Activated CD8-positive, alpha-beta memory T cell treated with anti-CD3 and anti-CD28 coated beads, Interleukin-2, amount 50 U/mL, for 24 hours (primary cell): ENCODE measurements around the gene DES.

Source experiments
- DNase-seq: peaks from one replicate; pipeline ENCODE4 v3.0.0-alpha.2; 2020; ENCODE audit errors: extremely low read depth

Gene DES

DNA sequence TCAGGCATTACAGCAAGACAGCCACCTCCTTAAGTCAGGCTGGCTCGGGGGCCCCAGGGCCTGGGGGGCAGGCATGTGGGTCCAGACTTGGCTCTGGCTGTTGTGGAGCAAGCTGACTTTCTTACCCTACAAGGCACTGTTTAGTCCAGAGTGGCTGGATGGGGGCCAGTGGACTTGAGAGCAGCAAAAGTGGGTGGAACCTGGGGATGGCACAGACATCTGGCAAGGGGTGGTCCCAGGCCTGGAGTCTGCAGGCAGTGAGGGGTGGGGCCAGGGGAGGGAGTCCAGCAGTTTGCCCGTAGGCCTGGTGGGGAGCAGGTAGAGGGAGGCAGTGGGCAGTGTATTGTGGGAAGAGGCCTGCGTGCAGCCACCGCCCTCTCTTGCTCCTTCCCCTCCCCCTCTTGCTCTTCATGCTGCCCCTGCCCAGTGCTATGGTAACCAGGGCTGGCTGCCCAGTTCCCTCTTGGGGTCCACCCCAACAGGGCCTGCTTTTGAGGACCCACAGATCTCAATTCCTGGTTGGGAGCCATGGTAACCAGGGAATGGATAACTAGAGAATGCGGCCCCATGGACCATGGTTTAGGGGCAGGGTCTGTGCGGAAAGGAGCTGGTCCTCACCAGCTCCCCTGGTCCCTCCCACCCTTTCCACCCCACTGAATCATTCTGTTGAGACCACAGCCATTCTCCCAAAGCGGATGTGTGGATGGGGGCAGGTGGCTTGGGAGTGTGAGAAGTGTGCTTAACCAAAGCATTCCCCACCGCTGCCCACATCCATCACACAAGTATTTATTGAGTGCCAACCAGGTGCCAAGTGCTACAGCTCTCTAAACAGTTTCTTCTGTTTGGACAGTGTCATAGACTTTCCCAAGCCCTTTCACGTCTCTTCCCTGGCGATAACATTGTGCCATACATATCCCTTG is 35.8 kb downstream of the DES start:
- DNase-seq, result no peak

DNA sequence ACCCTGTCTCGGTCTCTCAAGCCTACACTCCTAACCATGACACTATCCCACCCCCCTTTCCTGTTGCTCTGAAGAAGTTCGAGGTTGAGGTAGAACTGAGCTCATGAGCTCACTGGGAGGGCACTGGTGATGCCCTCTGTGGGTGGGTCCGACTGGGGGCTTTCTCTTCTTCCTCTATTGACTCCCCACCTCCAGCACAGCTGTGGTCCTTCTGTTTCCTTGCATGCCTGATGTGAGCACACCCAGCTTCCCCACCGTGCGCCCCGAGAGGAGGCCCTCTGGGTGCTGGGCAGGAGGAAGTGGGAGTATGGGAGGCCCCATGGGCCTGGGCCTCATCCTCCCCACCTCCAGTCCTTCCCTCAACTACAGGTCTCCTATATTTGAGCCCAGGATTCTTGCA is 37.4 kb downstream of the DES start:
- no peak for DNase-seq

DNA sequence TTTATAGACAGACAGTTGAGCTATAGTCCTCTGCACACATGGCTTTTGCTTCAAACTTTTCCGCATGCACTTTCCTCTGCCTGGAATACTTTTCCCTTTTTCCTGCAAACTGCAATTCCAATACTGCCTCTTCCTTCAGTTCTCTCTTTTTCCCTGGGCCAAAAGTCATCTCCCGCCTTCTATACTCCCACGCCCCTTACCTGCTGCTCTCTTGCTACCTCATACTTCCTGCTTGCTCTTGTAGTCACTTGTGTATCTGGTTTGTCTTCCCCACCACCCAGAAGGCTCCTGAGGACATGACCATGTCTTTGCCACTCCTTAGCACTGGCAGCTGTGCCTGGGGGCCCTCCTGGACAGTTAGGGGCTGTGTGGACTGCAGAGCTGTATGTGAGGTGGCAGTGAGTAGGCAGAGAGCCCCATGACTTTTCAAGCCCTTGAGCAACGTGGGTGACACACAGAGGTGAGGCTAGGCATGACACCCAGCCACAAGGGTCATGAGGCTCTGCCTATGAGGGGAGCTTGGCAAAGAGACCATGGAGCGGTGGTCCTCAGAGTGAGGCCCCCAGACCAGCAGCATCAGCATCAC is 39.7 kb downstream of the DES start:
- DNase-seq, result no peak

DNA sequence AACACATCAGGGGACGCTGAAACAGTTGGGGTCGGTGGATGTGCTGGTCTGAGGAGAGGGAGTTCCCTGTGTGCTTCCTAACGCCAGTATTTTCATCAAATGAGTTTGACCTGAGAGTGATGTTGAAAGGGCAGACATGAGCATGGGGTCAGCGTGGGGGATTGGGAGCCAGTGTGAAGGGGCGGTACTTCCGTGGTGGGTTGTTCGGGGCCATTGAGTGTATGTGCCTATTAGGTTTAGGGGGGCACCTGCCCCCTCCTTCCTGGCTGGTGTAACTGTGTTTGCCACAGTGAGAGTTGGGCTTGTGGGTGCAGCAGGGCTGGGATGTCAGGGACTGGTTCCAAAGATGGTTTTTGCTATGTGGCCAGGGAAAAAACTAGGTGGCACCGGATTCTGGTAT is 40.8 kb downstream of the DES start:
- DNase-seq, result no peak

DNA sequence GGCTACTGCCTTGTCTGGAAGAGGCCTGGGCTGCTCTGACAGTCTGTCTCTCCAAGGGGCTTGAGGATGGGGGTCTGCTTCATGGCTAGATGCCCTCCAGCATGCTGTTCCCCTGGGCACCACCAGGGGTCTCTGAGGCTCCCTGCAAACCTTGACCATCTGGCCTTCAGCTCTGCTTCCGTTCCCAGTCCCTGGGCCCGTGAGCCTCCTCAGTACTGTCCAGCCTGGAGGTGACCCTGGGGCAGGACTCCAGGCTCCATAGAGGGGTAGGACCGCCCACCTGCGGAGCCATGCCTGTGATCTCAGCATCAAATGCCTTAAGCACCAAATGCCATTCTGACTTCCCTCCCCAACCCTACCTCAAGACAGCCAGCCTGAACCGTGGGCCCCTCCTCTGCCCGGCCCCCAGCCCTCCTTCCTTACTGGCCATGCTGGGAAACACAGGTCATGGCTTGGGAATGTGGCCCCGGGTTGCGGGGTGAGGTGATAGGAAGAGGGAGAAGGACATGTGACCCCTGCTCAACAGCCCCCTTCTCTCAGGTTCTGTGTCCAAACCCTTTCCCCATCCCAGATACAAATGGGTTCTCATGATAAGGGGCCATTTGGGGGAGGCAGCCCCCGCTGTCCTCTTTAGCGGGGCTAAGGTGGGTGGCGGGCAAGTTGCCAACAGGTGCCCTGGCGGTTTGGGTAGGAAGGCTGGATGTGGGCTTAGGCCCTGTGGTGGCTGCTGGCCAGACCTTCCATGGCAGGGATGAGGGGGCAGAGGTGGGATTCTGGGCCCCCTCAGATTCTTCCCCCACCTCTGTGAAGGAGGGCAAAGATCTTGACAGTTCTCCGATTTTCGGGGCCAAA is 41.5 kb downstream of the DES start:
- DNase-seq, result no peak

DNA sequence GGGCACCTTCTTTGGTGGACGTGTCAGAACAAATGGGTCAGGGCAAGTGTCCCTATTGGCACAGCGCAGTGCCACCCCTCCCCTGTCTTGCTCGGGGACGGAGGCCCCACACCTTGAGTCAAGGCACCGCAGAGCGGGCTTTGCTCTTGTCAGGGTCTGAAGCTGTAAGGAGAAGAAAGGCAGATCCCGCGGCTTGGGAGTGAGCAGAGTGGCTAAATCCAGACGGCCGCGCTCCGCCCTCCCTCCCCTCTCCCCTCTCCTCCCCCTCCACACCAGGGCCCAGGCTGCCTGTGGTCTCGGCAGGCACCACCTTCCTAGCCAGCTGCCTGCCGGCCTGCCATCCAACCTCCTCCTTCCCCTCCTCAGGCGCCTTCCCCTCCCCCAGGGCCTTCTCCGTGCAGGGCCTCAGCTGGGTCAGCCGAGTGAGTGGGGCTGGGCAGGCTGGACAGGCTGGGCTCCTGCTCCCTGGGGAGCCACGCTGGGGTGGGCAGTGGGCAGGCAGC is 42.3 kb downstream of the DES start:
- DNase-seq, result no peak

DNA sequence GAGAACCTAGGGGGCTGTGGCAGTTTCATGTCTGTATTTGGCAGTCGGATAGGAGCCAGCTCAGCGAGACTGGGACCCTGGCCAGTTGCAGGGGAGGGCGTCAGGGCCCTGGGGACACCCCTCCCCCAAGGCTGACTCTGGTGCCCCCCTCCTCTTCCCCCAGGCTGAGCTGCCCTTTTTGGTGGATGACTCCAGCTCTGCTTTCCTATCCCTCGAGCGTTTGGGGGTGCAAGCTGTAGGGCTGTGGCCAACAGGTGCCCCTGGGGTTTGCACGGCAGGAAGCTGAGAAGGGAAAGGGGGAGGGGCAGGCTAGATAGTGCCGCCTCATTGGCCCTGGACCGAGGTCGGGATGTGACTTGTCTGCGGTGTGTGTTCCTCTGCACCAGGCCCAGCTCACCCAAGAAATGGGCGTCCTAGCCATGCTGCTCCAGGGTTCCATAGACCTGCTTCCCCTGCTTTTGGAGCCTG is 42.9 kb downstream of the DES start:
- DNase-seq, result no peak

DNA sequence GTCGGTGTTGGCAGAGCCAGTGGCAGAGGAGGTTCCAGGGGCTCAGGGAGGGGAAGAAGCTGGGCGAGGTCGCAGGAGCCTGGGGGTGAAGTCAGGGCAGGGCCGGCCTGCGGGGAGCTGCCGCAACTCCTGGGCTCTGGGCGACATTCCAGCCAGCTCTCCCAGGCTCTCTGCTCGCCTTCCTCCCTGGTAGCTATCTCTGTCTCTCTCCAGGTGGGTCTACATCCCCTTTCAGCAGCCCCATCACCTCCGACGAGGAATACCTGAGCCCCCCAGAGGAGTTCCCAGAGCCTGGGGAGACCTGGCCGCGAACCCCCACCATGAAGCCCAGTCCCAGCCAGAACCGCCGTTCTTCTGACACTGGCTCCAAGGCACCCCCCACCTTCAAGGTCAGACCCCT is 43.5 kb downstream of the DES start:
- DNase-seq, result no peak

DNA sequence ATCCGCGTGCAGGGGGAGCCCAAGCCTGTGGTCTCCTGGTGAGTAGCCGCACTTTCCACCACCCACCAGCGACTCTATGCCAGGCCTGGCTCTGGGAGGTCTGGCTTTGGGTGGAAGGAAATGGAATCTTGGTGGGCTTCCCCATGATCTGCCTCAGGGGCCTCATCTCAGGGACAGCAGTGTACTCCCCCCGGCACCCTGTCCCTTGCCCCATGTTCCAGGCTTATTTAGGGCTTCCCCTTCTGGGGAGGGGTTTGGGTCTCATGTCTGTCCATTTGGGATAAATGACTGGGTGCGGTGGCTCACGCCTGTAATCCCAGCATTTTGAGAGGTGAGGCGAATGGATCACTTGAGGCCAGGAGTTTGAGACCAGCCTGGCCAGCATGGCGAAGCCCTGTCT is 44.2 kb downstream of the DES start:
- DNase-seq, result no peak

DNA sequence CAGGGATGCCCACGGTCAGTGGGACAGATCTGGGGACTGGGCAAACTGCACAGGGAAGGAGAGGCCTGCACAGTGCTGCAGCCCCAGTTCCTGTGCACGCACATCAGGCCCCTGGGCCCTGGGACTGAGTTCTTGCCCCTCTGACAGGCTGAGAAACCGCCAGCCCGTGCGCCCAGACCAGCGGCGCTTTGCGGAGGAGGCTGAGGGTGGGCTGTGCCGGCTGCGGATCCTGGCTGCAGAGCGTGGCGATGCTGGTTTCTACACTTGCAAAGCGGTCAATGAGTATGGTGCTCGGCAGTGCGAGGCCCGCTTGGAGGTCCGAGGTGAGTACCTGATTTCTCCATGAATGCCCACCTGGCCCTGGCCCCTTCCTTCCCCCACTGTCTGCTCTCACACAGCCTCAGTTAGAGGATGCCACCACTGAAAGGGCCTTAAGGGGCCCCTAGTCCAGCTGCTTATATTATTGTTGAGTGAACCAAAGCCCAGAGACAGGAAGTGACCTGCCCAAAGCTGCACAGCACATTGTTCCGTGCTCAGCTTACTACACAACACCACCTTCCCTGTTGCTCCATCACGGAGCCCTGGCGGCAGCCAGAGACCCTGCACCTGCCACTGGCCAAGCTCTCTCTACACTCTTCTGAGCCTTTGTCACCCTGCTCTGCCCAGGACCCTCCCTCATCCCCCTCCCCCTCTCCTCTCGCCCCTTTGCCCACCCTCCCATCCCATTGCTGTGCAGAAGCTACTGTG is 46.3 kb downstream of the DES start:
- no peak for DNase-seq

DNA sequence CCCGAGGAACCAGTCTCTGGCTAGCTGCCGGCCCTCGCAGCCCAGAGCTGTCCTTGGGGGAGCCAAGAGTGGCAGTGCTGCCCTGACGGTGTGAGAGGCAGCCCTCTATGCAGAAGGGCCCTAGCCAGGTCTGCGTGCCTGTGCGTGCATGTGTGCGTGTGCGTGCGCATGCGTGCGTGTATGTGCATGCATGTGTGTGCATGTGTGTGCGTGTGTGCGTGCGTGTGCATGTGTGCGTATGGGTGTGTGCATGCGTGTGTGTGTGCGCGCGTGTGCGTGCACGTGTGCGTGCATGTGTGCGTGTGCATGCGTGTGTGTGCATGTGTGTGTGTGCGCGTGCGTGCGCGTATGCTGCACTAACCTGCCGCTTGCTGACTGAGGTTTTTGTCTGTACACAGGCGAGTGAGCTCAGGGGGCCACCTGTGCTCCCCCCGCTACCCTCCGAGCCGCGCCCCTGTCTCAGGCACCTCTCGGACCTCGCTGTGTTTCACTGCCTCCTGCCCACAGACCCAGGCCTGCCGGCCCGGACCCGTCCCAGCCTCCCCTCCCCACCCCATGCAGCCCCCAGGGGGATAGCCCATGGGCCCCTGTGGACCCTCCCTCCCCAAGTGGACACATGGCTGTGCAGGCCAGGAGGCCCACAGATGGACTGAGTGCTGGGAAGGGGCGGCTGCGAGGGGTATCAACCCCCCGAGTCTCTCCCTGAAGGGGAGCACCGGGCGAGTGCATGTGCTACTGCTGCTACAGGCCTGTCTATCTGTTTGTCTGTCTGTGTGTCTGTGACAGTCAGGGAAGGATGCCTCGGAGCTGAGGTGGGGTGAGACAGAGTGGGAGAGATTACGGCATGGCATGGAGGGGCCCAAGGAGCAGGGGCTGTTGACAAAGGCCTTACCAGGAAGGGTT is 47.7 kb downstream of the DES start:
- no peak for DNase-seq

DNA sequence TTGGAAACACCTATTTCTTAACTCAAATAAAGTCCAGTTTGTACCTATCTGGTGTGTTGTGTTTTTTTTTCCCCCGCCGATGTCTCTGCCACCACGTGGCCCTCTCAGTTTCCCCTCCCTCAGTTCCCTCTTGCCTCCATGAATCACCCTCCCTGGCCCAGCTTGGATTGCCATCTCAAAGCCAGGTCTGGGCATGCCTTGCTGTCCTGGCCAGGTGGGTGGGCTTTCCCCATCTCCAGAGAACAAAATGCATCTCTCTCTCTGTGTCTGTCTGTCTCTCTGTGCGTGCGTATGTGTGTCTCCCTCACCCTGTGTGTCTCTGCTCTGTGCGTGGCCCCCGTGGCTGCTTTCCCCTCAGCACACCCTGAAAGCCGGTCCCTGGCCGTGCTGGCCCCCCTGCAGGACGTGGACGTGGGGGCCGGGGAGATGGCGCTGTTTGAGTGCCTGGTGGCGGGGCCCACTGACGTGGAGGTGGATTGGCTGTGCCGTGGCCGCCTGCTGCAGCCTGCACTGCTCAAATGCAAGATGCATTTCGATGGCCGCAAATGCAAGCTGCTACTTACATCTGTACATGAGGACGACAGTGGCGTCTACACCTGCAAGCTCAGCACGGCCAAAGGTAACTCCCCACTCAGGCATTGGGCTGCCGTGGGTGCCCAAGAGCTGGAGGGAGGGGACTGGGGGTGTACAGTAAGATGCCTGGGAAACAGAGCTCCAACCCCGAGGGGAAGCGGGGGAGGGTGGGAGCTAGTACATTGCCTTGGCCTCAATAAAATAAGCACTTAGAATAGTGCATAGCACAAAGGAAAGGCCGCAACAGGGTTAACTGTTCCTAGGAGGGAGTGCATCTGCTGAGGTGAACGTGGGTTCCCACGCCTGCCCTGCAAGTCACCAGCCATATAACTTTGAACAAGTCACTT is 48.9 kb downstream of the DES start:
- DNase-seq, result no peak

DNA sequence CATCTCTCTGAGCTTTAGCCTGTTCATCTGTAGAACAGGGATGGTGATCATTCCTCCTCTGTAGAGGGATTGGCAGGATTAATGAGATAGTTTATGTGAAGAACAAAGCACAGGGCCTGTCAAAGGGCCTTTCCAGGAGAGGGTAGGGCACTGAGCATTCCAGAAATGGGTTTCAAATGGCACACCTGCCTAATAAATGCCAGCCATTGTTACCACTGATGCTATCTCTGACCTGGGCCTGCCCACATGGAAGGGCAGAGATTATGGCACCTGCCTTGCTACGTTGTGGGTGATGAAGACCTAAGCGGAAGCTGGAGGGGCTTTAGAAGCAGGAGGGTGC is 49.5 kb downstream of the DES start:
- no peak for DNase-seq

DNA sequence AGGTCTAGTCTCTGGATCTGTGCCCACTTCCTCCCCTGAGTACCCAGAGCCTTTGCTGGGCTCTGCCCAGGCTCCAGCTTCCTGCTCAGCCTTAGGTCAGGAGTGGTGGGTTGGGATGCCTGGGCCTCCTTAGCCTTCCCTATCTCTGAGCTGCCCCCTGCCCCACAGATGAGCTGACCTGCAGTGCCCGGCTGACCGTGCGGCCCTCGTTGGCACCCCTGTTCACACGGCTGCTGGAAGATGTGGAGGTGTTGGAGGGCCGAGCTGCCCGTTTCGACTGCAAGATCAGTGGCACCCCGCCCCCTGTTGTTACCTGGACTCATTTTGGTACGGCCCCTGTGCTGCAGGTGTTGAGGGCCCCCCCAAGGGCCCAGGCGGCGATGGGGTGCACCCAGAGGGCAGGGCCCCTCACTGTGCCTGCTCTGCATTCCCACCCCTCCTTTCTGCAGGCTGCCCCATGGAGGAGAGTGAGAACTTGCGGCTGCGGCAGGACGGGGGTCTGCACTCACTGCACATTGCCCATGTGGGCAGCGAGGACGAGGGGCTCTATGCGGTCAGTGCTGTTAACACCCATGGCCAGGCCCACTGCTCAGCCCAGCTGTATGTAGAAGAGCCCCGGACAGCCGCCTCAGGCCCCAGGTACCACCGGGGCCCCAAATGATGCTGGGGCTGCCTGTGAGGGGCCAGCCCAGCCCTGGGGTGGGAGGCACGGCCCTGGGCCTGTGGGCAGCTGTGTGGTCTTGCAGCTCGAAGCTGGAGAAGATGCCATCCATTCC is 50.4 kb downstream of the DES start:
- DNase-seq, result no peak

DNA sequence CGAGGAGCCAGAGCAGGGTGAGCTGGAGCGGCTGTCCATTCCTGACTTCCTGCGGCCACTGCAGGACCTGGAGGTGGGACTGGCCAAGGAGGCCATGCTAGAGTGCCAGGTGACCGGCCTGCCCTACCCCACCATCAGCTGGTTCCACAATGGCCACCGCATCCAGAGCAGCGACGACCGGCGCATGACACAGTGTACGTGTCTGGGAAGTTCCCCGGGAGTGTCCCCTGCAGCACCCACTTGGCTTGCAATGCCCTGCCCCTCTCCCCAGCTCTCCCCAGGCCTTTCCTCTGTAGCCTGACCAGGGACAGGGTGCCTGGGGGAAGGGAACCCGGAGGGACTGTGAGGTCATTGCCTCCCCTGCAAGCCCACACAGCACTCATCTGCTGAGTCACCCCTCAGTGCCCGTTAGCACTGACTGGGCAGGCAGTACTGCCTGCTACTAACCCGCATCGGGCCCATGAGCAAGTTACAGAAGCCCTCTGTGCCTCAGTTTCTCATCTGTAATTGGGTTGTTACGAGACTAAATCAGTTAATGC is 51.1 kb downstream of the DES start:
- DNase-seq, result no peak

DNA sequence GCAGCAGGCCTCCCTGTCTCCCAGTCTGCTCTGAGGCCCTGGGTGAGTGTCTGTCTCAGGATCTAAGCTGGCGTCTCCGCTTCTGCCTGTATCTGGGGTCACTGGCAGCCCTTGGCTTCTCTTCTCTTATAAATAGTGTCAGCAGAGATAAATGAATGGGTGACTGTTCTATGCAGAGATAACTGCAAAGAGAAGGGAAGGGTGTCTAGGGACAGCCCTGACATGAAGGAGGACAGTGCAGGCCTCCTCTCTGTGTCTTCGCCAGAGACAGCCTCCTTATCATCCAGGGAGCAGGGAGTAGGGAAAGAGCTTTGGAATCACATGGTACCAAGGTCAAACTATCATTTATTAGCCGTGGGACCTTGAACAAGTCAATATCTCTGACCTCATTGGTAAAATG is 52.3 kb downstream of the DES start:
- no peak for DNase-seq

DNA sequence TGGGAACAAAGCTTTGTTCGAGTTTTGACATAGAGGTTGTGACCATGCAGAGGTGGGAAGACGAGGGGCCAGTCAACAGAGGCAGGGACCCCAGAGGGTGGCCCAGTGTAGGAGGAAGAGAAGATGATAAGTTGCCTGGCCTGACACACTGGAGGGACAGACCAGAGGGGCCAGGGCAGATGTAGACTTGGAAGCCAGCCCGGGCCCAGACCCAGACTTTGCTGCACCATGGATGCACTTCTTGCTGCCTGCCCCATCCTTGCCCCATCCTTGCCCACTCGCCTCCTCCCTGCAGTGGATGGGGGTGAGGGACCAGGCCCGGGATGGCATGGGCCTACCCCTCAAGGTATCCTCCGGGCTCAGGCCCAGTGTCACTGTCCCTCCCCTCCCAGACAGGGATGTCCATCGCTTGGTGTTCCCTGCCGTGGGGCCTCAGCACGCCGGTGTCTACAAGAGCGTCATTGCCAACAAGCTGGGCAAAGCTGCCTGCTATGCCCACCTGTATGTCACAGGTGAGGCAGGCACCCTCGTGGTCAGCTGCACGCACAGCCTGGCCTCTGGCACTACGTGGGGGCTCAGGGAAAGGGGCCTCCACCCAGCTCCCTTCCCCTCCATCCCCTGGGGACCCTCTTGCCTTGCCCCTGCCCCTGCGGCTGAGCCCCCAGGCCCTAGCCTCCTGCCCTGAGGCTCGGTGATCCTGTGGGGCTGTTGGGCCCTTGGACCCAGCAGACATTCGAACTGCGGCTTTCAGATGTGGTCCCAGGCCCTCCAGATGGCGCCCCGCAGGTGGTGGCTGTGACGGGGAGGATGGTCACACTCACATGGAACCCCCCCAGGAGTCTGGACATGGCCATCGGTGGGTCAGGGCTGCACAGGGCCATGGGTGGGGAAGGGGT is 53.5 kb downstream of the DES start:
- DNase-seq, result no peak
